Liver (tissue), 9 donors: ENCODE data around the gene PTPN4. TPM values are rescaled to one million over a fixed set of nuclear protein-coding genes. Genes with fewer than 3 reads are reported as not detected.

Source experiments
- DNase-seq: peaks from one replicate; pipeline ENCODE4 v3.0.0-alpha.2; 2017; ENCODE audit warnings: low spot score
- H3K27ac ChIP-seq, 2 donors: one replicate each; pipeline ENCODE4 v1.7.0; 2013; ENCODE audit warnings: inconsistent platforms in 2 of 2, low read length in 2 of 2, control low read depth in 1 of 2, low read depth in 1 of 2, mild to moderate bottlenecking in 1 of 2
- H3K27me3 ChIP-seq, 4 donors: one replicate each; pipeline versions ENCODE4 v1.6.1 to v1.7.0; 2013; ENCODE audit warnings: low read length in 3 of 4, inconsistent platforms in 1 of 4, mild to moderate bottlenecking in 1 of 4, moderate library complexity in 1 of 4; ENCODE audit not compliant: control insufficient read depth in 4 of 4, insufficient read depth in 4 of 4
- H3K36me3 ChIP-seq, 4 donors: one replicate each; pipeline versions ENCODE4 v1.6.1 to v1.7.0; 2013; ENCODE audit warnings: low read length in 3 of 4, mild to moderate bottlenecking in 3 of 4, low read depth in 1 of 4, moderate library complexity in 1 of 4; ENCODE audit not compliant: control insufficient read depth in 4 of 4, insufficient read depth in 3 of 4
- H3K4me1 ChIP-seq, 4 donors: one replicate each; pipeline versions ENCODE4 v1.6.1 to v1.7.0; 2013; ENCODE audit warnings: low read length in 3 of 4, mild to moderate bottlenecking in 3 of 4, moderate library complexity in 1 of 4; ENCODE audit not compliant: control insufficient read depth in 4 of 4, insufficient read depth in 4 of 4
- H3K4me3 ChIP-seq, 3 donors: one replicate each; pipeline versions ENCODE4 v1.6.1 to v1.7.0; 2013; ENCODE audit warnings: low read length in 3 of 3, control low read depth in 1 of 3, low read depth in 1 of 3, mild to moderate bottlenecking in 1 of 3
- H3K9ac ChIP-seq, 2 donors: one replicate each; pipeline ENCODE4 v1.7.0; 2013; ENCODE audit warnings: low read length in 2 of 2, mild to moderate bottlenecking in 2 of 2, moderate library complexity in 2 of 2, control low read depth in 1 of 2, low read depth in 1 of 2
- H3K9me3 ChIP-seq, 4 donors: one replicate each; pipeline versions ENCODE4 v1.6.1 to v1.7.0; 2013; ENCODE audit warnings: low read length in 3 of 4; ENCODE audit not compliant: control insufficient read depth in 4 of 4
- EGR1 ChIP-seq, 2 donors: IDR thresholded peaks; 2 replicates each; pipeline ENCODE4 v1.6.1; 2016 to 2018; ENCODE audit warnings: antibody characterized with exemption in 2 of 2, low read depth in 2 of 2
- FOXA1 ChIP-seq: IDR thresholded peaks from 2 replicates; pipeline ENCODE4 v1.6.1; 2016; ENCODE audit warnings: antibody characterized with exemption
- FOXA2 ChIP-seq: IDR thresholded peaks from 2 replicates; pipeline ENCODE4 v1.6.1; 2016; ENCODE audit warnings: antibody characterized with exemption
- GABPA ChIP-seq, 2 donors: IDR thresholded peaks in 1 of 2; conservative IDR thresholded peaks in 1 of 2; 2 replicates each; pipeline ENCODE4 v1.6.1; 2016; ENCODE audit warnings: antibody characterized with exemption in 2 of 2, mild to moderate bottlenecking in 1 of 2, moderate library complexity in 1 of 2
- HNF4A ChIP-seq, 2 donors: conservative IDR thresholded peaks; 2 replicates each; pipeline ENCODE4 v1.6.1; 2016; ENCODE audit warnings: antibody characterized with exemption in 2 of 2, mild to moderate bottlenecking in 2 of 2
- HNF4G ChIP-seq: IDR thresholded peaks from 2 replicates; pipeline ENCODE4 v1.6.1; 2016; ENCODE audit warnings: antibody characterized with exemption
- JUND ChIP-seq, 2 donors: IDR thresholded peaks; 2 replicates each; pipeline ENCODE4 v1.6.1; 2016; ENCODE audit warnings: antibody characterized with exemption in 2 of 2
- NR2F2 ChIP-seq: IDR thresholded peaks from 2 replicates; pipeline ENCODE4 v1.6.1; 2016; ENCODE audit warnings: antibody characterized with exemption
- RAD21 ChIP-seq, 2 donors: IDR thresholded peaks; 2 replicates each; pipeline ENCODE4 v1.6.1; 2016; ENCODE audit warnings: antibody characterized with exemption in 2 of 2, mild to moderate bottlenecking in 2 of 2
- RXRA ChIP-seq, 2 donors: IDR thresholded peaks; 2 replicates each; pipeline ENCODE4 v1.6.1; 2017 to 2018; ENCODE audit warnings: antibody characterized with exemption in 2 of 2, mild to moderate bottlenecking in 1 of 2
- SP1 ChIP-seq: IDR thresholded peaks from 2 replicates; pipeline ENCODE4 v1.6.1; 2018; ENCODE audit warnings: antibody characterized with exemption, mild to moderate bottlenecking
- TAF1 ChIP-seq: conservative IDR thresholded peaks from 2 replicates; pipeline ENCODE4 v1.6.1; 2016; ENCODE audit warnings: antibody characterized with exemption, mild to moderate bottlenecking
- YY1 ChIP-seq: IDR thresholded peaks from 2 replicates; pipeline ENCODE4 v1.6.1; 2016; ENCODE audit warnings: antibody characterized with exemption, mild to moderate bottlenecking
- WGBS: extraction: QIAGEN DNeasy Blood & Tissue Kit; methylation state at CpG from one replicate; pipeline ENCODE4 v1.1.7; 2013; 5-methylcytosine and 5-hydroxymethylcytosine counted together
- polyA plus RNA-seq, 2 donors: library from polyadenylated mRNA; stranded (reverse) in 1 of 2; unstranded in 1 of 2; fragments of 200-250 nt in 1 of 2; fragments of >200 nt in 1 of 2; fragmentation: Nextera tagmentation in 1 of 2; extraction: Ambion mirVana in 1 of 2; gene quantifications; one replicate each; pipeline versions ENCODE4 v1.2.1 to v1.2.3, GENCODE V29; 2013 to 2015
- total RNA-seq, 2 donors: library from RNA; depleted of rRNA; stranded (reverse); fragments of >200 nt; gene quantifications; one replicate each; pipeline ENCODE4 v1.2.3, GENCODE V29; 2014
- TF ChIP-seq, protein P1 (sequence below): IDR thresholded peaks from 2 replicates; pipeline ENCODE4 v1.6.1; 2016; ENCODE audit warnings: antibody characterized with exemption
- TF ChIP-seq, protein P2 (sequence below): IDR thresholded peaks from 2 replicates; pipeline ENCODE4 v1.6.1; 2016; ENCODE audit warnings: antibody characterized with exemption
- TF ChIP-seq, protein P3 (sequence below): IDR thresholded peaks from 2 replicates; pipeline ENCODE4 v1.6.1; 2016; ENCODE audit warnings: antibody characterized with exemption
- TF ChIP-seq, protein P4 (sequence below): fragments of 150-350 bp; IDR thresholded peaks from 2 replicates; pipeline ENCODE4 v1.5.1; 2017; ENCODE audit warnings: improper control_type of control experiment, low read depth, low read length; ENCODE audit not compliant: missing input control
- TF ChIP-seq, protein P5 (sequence below): IDR thresholded peaks from 2 replicates; pipeline ENCODE4 v1.6.1; 2016; ENCODE audit warnings: antibody characterized with exemption, mild to moderate bottlenecking
- donor health status: healthy.
- donor health status: healthy.
- donor health status: healthy.
- donor health status: healthy.
- donor health status: healthy.

The PTPN4 gene
- total and polyA plus RNA-seq, 4 donors = 4.2 to 34.6 (median 9.5) TPM

DNA sequence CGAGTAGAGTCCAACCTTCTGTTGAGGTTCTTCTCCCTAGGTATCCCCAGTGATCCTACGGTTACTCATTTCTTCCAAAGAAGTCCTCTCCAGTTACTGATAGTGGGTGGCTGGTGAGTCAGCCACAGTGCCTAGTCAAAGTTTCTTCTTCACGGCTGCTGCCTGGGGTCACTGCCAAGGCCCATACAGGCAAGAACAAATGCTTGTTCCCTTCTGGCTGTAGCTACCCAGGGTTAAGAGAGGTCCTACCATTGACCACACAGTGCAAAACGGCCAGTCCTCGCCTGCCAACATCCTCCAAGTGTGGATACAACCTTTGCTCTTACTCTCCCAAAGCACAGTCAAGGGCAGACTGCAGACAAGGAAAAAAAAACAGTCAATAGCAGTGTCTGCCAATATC, 2.9 kb upstream of the PTPN4 start:
- Histone ChIP-seq H3K9me3 (no peaks in the 10 kb centered on the region), H3K27me3 (no peaks in the 10 kb centered on the region), H3K4me1 (peaks cover 5 to 39% (median 32%) of the 10 kb centered on the region in 4 donors), H3K27ac (peak overlapping the region; percentile 69 to 83), H3K36me3 (no peaks in the 10 kb centered on the region), H3K4me3 (no peak overlapping the region), H3K9ac (no peak overlapping the region)
- WGBS = 25% methylated on average over 5 of the region's 5 CpGs
- peak; percentile 97 for TF ChIP-seq SP1
- TF ChIP-seq FOXA1 = peak; percentile 57
- TF ChIP-seq, protein P1, sequence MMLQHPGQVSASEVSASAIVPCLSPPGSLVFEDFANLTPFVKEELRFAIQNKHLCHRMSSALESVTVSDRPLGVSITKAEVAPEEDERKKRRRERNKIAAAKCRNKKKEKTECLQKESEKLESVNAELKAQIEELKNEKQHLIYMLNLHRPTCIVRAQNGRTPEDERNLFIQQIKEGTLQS = peak; percentile 79
- peak in 1 of 2 donors; percentile 43 for TF ChIP-seq GABPA (IDR thresholded peaks at IDR 0.05 in 1 of 2, conservative IDR thresholded peaks at IDR 0.05 in 1 of 2)
- peak; percentile 48 to 69 for TF ChIP-seq RAD21 (IDR thresholded peaks at IDR 0.05)
- peak; percentile 93 for TF ChIP-seq HNF4A (conservative IDR thresholded peaks at IDR 0.05)
- TF ChIP-seq JUND (IDR thresholded peaks at IDR 0.05) = peak; percentile 88 to 89
- TF ChIP-seq, protein P2, sequence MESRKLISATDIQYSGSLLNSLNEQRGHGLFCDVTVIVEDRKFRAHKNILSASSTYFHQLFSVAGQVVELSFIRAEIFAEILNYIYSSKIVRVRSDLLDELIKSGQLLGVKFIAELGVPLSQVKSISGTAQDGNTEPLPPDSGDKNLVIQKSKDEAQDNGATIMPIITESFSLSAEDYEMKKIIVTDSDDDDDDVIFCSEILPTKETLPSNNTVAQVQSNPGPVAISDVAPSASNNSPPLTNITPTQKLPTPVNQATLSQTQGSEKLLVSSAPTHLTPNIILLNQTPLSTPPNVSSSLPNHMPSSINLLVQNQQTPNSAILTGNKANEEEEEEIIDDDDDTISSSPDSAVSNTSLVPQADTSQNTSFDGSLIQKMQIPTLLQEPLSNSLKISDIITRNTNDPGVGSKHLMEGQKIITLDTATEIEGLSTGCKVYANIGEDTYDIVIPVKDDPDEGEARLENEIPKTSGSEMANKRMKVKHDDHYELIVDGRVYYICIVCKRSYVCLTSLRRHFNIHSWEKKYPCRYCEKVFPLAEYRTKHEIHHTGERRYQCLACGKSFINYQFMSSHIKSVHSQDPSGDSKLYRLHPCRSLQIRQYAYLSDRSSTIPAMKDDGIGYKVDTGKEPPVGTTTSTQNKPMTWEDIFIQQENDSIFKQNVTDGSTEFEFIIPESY = peak; percentile 91
- peak in 1 of 2 donors; percentile 13 for TF ChIP-seq EGR1 (IDR thresholded peaks at IDR 0.05; ENCODE audit: low read depth in 2 of 2)
- peak; percentile 94 to 96 for TF ChIP-seq RXRA (IDR thresholded peaks at IDR 0.05)
- TF ChIP-seq, protein P3, sequence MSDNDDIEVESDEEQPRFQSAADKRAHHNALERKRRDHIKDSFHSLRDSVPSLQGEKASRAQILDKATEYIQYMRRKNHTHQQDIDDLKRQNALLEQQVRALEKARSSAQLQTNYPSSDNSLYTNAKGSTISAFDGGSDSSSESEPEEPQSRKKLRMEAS = peak; percentile 64
- TF ChIP-seq, protein P4, sequence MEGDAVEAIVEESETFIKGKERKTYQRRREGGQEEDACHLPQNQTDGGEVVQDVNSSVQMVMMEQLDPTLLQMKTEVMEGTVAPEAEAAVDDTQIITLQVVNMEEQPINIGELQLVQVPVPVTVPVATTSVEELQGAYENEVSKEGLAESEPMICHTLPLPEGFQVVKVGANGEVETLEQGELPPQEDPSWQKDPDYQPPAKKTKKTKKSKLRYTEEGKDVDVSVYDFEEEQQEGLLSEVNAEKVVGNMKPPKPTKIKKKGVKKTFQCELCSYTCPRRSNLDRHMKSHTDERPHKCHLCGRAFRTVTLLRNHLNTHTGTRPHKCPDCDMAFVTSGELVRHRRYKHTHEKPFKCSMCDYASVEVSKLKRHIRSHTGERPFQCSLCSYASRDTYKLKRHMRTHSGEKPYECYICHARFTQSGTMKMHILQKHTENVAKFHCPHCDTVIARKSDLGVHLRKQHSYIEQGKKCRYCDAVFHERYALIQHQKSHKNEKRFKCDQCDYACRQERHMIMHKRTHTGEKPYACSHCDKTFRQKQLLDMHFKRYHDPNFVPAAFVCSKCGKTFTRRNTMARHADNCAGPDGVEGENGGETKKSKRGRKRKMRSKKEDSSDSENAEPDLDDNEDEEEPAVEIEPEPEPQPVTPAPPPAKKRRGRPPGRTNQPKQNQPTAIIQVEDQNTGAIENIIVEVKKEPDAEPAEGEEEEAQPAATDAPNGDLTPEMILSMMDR = no peak
- TF ChIP-seq FOXA2 = peak; percentile 68
- peak; percentile 69 for TF ChIP-seq HNF4G
- TF ChIP-seq YY1 = peak; percentile 83
- no peak for TF ChIP-seq TAF1
- TF ChIP-seq NR2F2 = peak; percentile 71
- TF ChIP-seq, protein P5, sequence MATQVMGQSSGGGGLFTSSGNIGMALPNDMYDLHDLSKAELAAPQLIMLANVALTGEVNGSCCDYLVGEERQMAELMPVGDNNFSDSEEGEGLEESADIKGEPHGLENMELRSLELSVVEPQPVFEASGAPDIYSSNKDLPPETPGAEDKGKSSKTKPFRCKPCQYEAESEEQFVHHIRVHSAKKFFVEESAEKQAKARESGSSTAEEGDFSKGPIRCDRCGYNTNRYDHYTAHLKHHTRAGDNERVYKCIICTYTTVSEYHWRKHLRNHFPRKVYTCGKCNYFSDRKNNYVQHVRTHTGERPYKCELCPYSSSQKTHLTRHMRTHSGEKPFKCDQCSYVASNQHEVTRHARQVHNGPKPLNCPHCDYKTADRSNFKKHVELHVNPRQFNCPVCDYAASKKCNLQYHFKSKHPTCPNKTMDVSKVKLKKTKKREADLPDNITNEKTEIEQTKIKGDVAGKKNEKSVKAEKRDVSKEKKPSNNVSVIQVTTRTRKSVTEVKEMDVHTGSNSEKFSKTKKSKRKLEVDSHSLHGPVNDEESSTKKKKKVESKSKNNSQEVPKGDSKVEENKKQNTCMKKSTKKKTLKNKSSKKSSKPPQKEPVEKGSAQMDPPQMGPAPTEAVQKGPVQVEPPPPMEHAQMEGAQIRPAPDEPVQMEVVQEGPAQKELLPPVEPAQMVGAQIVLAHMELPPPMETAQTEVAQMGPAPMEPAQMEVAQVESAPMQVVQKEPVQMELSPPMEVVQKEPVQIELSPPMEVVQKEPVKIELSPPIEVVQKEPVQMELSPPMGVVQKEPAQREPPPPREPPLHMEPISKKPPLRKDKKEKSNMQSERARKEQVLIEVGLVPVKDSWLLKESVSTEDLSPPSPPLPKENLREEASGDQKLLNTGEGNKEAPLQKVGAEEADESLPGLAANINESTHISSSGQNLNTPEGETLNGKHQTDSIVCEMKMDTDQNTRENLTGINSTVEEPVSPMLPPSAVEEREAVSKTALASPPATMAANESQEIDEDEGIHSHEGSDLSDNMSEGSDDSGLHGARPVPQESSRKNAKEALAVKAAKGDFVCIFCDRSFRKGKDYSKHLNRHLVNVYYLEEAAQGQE = peak; percentile 63
- no peak for DNase-seq
